ENCODE results near the gene NELL2.
"Not testable (repeated sequence)": the region's sequence is repeated elsewhere in the genome, so short reads cannot be mapped to it uniquely, and the experiment has no call there.

NELL2 gene

GRCh38 chr12:44697511-44697910 lies 178.6 kb downstream of the NELL2 start:
- H3K4me3 ChIP-seq (ENCODE audit: low read depth, low read length) = no peak overlapping the region
- H3K79me2 ChIP-seq (ENCODE audit: control insufficient read depth, insufficient read depth, low read length, unreplicated experiment) = no peaks in the 10 kb centered on the region
- H3K27me3 ChIP-seq (ENCODE audit: insufficient read depth, low read length) = no peaks in the 10 kb centered on the region
- H3K4me1 ChIP-seq (ENCODE audit: control insufficient read depth, insufficient read depth, low read length, unreplicated experiment) = no peaks in the 10 kb centered on the region
- no peak overlapping the region for H3K27ac ChIP-seq (ENCODE audit: low read depth, low read length)
- H2AFZ ChIP-seq (ENCODE audit: low read length, unreplicated experiment) = no peak overlapping the region
- H3K36me3 ChIP-seq (ENCODE audit: insufficient read depth, low read length) = no peaks in the 10 kb centered on the region

GRCh38 chr12:44696542-44696941 lies 179.6 kb downstream of the NELL2 start:
- Histone ChIP-seq H3K4me1 (ENCODE audit: control insufficient read depth, insufficient read depth, low read length, unreplicated experiment) (no peaks in the 10 kb centered on the region), H3K79me2 (ENCODE audit: control insufficient read depth, insufficient read depth, low read length, unreplicated experiment) (no peaks in the 10 kb centered on the region), H3K27ac (ENCODE audit: low read depth, low read length) (no peak overlapping the region)

GRCh38 chr12:44694017-44694416 lies 182.1 kb downstream of the NELL2 start:
- Histone ChIP-seq H3K4me3 (ENCODE audit: low read depth, low read length) (no peak overlapping the region), H3K27me3 (ENCODE audit: insufficient read depth, low read length) (no peaks in the 10 kb centered on the region), H3K27ac (ENCODE audit: low read depth, low read length) (no peak overlapping the region), H3K36me3 (ENCODE audit: insufficient read depth, low read length) (no peaks in the 10 kb centered on the region), H3K4me1 (ENCODE audit: control insufficient read depth, insufficient read depth, low read length, unreplicated experiment) (no peaks in the 10 kb centered on the region), H2AFZ (ENCODE audit: low read length, unreplicated experiment) (no peak overlapping the region), H3K79me2 (ENCODE audit: control insufficient read depth, insufficient read depth, low read length, unreplicated experiment) (no peaks in the 10 kb centered on the region)

More at GRCh38 chr12:44696542-44696941, 179.6 kb downstream of the NELL2 start:
- H3K36me3 ChIP-seq (ENCODE audit: insufficient read depth, low read length) = no peaks in the 10 kb centered on the region
- H2AFZ ChIP-seq (ENCODE audit: low read length, unreplicated experiment) = no peak overlapping the region
- H3K4me3 ChIP-seq (ENCODE audit: low read depth, low read length) = no peak overlapping the region
- H3K27me3 ChIP-seq (ENCODE audit: insufficient read depth, low read length) = no peaks in the 10 kb centered on the region

GRCh38 chr12:44689587-44689986 lies 186.5 kb downstream of the NELL2 start:
- Histone ChIP-seq H3K79me2 (ENCODE audit: control insufficient read depth, insufficient read depth, low read length, unreplicated experiment) (no peaks in the 10 kb centered on the region), H2AFZ (ENCODE audit: low read length, unreplicated experiment) (no peak overlapping the region), H3K4me1 (ENCODE audit: control insufficient read depth, insufficient read depth, low read length, unreplicated experiment) (no peaks in the 10 kb centered on the region), H3K36me3 (ENCODE audit: insufficient read depth, low read length) (no peaks in the 10 kb centered on the region), H3K27me3 (ENCODE audit: insufficient read depth, low read length) (no peaks in the 10 kb centered on the region), H3K27ac (ENCODE audit: low read depth, low read length) (no peak overlapping the region), H3K4me3 (ENCODE audit: low read depth, low read length) (no peak overlapping the region)

GRCh38 chr12:44686821-44687432 lies 189.2 kb downstream of the NELL2 start:
- not testable (repeated sequence) for H3K36me3 ChIP-seq (ENCODE audit: insufficient read depth, low read length); H2AFZ ChIP-seq (ENCODE audit: low read length, unreplicated experiment); H3K4me3 ChIP-seq (ENCODE audit: low read depth, low read length); H3K4me1 ChIP-seq (ENCODE audit: control insufficient read depth, insufficient read depth, low read length, unreplicated experiment); H3K27me3 ChIP-seq (ENCODE audit: insufficient read depth, low read length); H3K27ac ChIP-seq (ENCODE audit: low read depth, low read length); H3K79me2 ChIP-seq (ENCODE audit: control insufficient read depth, insufficient read depth, low read length, unreplicated experiment)

- H3K4me1 ChIP-seq (ENCODE audit: control insufficient read depth, insufficient read depth, low read length, unreplicated experiment) = no peaks in the 10 kb centered on the region
Measured at GRCh38 chr12:44677724-44678123, 198.4 kb downstream of the NELL2 start.

GRCh38 chr12:44674875-44675274 lies 201.2 kb downstream of the NELL2 start:
- Histone ChIP-seq H3K27me3 (ENCODE audit: insufficient read depth, low read length) (no peaks in the 10 kb centered on the region), H2AFZ (ENCODE audit: low read length, unreplicated experiment) (no peak overlapping the region), H3K36me3 (ENCODE audit: insufficient read depth, low read length) (no peaks in the 10 kb centered on the region), H3K4me1 (ENCODE audit: control insufficient read depth, insufficient read depth, low read length, unreplicated experiment) (no peaks in the 10 kb centered on the region), H3K4me3 (ENCODE audit: low read depth, low read length) (no peak overlapping the region), H3K27ac (ENCODE audit: low read depth, low read length) (no peak overlapping the region), H3K79me2 (ENCODE audit: control insufficient read depth, insufficient read depth, low read length, unreplicated experiment) (no peaks in the 10 kb centered on the region)

More at GRCh38 chr12:44677724-44678123, 198.4 kb downstream of the NELL2 start:
- Histone ChIP-seq H2AFZ (ENCODE audit: low read length, unreplicated experiment) (no peak overlapping the region), H3K4me3 (ENCODE audit: low read depth, low read length) (no peak overlapping the region), H3K79me2 (ENCODE audit: control insufficient read depth, insufficient read depth, low read length, unreplicated experiment) (no peaks in the 10 kb centered on the region), H3K27ac (ENCODE audit: low read depth, low read length) (no peak overlapping the region), H3K27me3 (ENCODE audit: insufficient read depth, low read length) (no peaks in the 10 kb centered on the region), H3K36me3 (ENCODE audit: insufficient read depth, low read length) (no peaks in the 10 kb centered on the region)

GRCh38 chr12:44673811-44674210 lies 202.3 kb downstream of the NELL2 start:
- Histone ChIP-seq H3K36me3 (ENCODE audit: insufficient read depth, low read length) (no peaks in the 10 kb centered on the region), H3K79me2 (ENCODE audit: control insufficient read depth, insufficient read depth, low read length, unreplicated experiment) (no peaks in the 10 kb centered on the region), H3K4me3 (ENCODE audit: low read depth, low read length) (no peak overlapping the region), H3K27ac (ENCODE audit: low read depth, low read length) (no peak overlapping the region), H3K27me3 (ENCODE audit: insufficient read depth, low read length) (no peaks in the 10 kb centered on the region), H3K4me1 (ENCODE audit: control insufficient read depth, insufficient read depth, low read length, unreplicated experiment) (no peaks in the 10 kb centered on the region), H2AFZ (ENCODE audit: low read length, unreplicated experiment) (no peak overlapping the region)

GRCh38 chr12:44672042-44672441 lies 204.1 kb downstream of the NELL2 start:
- Histone ChIP-seq H3K27ac (ENCODE audit: low read depth, low read length) (no peak overlapping the region), H3K4me1 (ENCODE audit: control insufficient read depth, insufficient read depth, low read length, unreplicated experiment) (no peaks in the 10 kb centered on the region), H3K36me3 (ENCODE audit: insufficient read depth, low read length) (no peaks in the 10 kb centered on the region), H2AFZ (ENCODE audit: low read length, unreplicated experiment) (no peak overlapping the region), H3K79me2 (ENCODE audit: control insufficient read depth, insufficient read depth, low read length, unreplicated experiment) (no peaks in the 10 kb centered on the region), H3K27me3 (ENCODE audit: insufficient read depth, low read length) (no peaks in the 10 kb centered on the region), H3K4me3 (ENCODE audit: low read depth, low read length) (no peak overlapping the region)

GRCh38 chr12:44668443-44668842 lies 207.7 kb downstream of the NELL2 start:
- no peak overlapping the region for H2AFZ ChIP-seq (ENCODE audit: low read length, unreplicated experiment)
- H3K4me1 ChIP-seq (ENCODE audit: control insufficient read depth, insufficient read depth, low read length, unreplicated experiment) = no peaks in the 10 kb centered on the region
- no peaks in the 10 kb centered on the region for H3K27me3 ChIP-seq (ENCODE audit: insufficient read depth, low read length)
- H3K27ac ChIP-seq (ENCODE audit: low read depth, low read length) = no peak overlapping the region
- H3K36me3 ChIP-seq (ENCODE audit: insufficient read depth, low read length) = no peaks in the 10 kb centered on the region
- H3K79me2 ChIP-seq (ENCODE audit: control insufficient read depth, insufficient read depth, low read length, unreplicated experiment) = no peaks in the 10 kb centered on the region
- H3K4me3 ChIP-seq (ENCODE audit: low read depth, low read length) = no peak overlapping the region

GRCh38 chr12:44667461-44667860 lies 208.7 kb downstream of the NELL2 start:
- no peak overlapping the region for H3K27ac ChIP-seq (ENCODE audit: low read depth, low read length)
- H2AFZ ChIP-seq (ENCODE audit: low read length, unreplicated experiment) = no peak overlapping the region

More at GRCh38 chr12:44667461-44667860, 208.7 kb downstream of the NELL2 start:
- H3K36me3 ChIP-seq (ENCODE audit: insufficient read depth, low read length) = no peaks in the 10 kb centered on the region
- no peaks in the 10 kb centered on the region for H3K4me1 ChIP-seq (ENCODE audit: control insufficient read depth, insufficient read depth, low read length, unreplicated experiment)
- no peaks in the 10 kb centered on the region for H3K27me3 ChIP-seq (ENCODE audit: insufficient read depth, low read length)
- H3K4me3 ChIP-seq (ENCODE audit: low read depth, low read length) = no peak overlapping the region
- no peaks in the 10 kb centered on the region for H3K79me2 ChIP-seq (ENCODE audit: control insufficient read depth, insufficient read depth, low read length, unreplicated experiment)

All from ACC112 (cell line).